Endothelial cell of umbilical vein (primary cell): Measurements from ENCODE around the gene TUBGCP3. TPM values are rescaled to one million over a fixed set of nuclear protein-coding genes. Genes with fewer than 3 reads are reported as not detected.

Source experiments
- BruUV-seq: library from RNA; stranded (reverse); fragments of 400-500 nt; replicated peaks from 2 replicates; lab custom pipeline; 2021; lab: Mats Ljungman, UMichigan
- CTCF ChIA-PET: fragments of 300-600, 350-600 bp; sonication (Branson Sonifier 250); formaldehyde crosslinking; loops from one replicate; lab custom pipeline; 2021; ENCODE audit warnings: antibody characterized with exemption, inconsistent platforms; lab: Charles Lee
- POLR2A ChIA-PET: fragments of 300-600, 350-600 bp; sonication (Branson Sonifier 250); formaldehyde crosslinking; loops from one replicate; lab custom pipeline; 2021; ENCODE audit warnings: antibody characterized with exemption, inconsistent platforms; lab: Charles Lee
- DNase-seq: peaks from one replicate; pipeline ENCODE4 v3.0.0-alpha.2; 2011; ENCODE audit warnings: low read depth, low spot score
- FAIRE-seq: peaks from 2 replicates; lab custom pipeline; 2011; peaks lifted over from hg19 to GRCh38; lab: Jason Lieb, UNC
- H2AFZ ChIP-seq: 2 replicates; pipeline ENCODE4 v1.6.0; 2012; ENCODE audit warnings: low read depth, low read length, control low read depth, inconsistent platforms
- H3K27ac ChIP-seq: 2 replicates; pipeline ENCODE4 v1.5.1; 2011; ENCODE audit warnings: low read depth, mild to moderate bottlenecking, control low read depth, low read length, moderate library complexity; ENCODE audit not compliant: insufficient read depth
- H3K27me3 ChIP-seq, 2 experiments: 2 replicates each; pipeline versions ENCODE4 v1.6.0 to v1.6.1; 2011; ENCODE audit warnings: low read length in 2 of 2, mixed read lengths in 1 of 2; ENCODE audit not compliant: control insufficient read depth in 2 of 2, insufficient read depth in 2 of 2
- H3K36me3 ChIP-seq, 2 experiments: 2 replicates in 1 of 2; 3 replicates in 1 of 2; pipeline ENCODE4 v1.5.1; 2011; ENCODE audit warnings: low read length in 2 of 2, mild to moderate bottlenecking in 1 of 2, moderate library complexity in 1 of 2; ENCODE audit not compliant: control insufficient read depth in 2 of 2, insufficient read depth in 2 of 2; ENCODE audit errors: extremely low read depth in 1 of 2
- H3K4me1 ChIP-seq: 3 replicates; pipeline ENCODE4 v1.5.1; 2011; ENCODE audit warnings: mild to moderate bottlenecking, low read length; ENCODE audit not compliant: control insufficient read depth, insufficient read depth; ENCODE audit errors: extremely low read depth
- H3K4me2 ChIP-seq: 2 replicates; pipeline ENCODE4 v1.6.1; 2011; ENCODE audit warnings: low read length, control low read depth, mixed read lengths; ENCODE audit not compliant: insufficient read depth
- H3K4me3 ChIP-seq, 3 experiments: fragments of 200-600 bp in 1 of 3; sonication (generic), shearing (Covaris generic) in 1 of 3; replicated peaks in 1 of 3; 2 replicates each; pipeline ENCODE4 v1.5.1; 2011 to 2016; ENCODE audit warnings: control low read depth in 3 of 3, low read length in 3 of 3, mild to moderate bottlenecking in 2 of 3, inconsistent platforms in 1 of 3, low read depth in 1 of 3, moderate library complexity in 1 of 3; ENCODE audit not compliant: insufficient read depth in 1 of 3
- H3K79me2 ChIP-seq: 2 replicates; pipeline ENCODE4 v1.6.0; 2012; ENCODE audit warnings: low read length, inconsistent platforms; ENCODE audit not compliant: control insufficient read depth, insufficient read depth
- H3K9ac ChIP-seq: replicated peaks from 2 replicates; pipeline ENCODE3; 2011; ENCODE audit warnings: low read length, control low read depth; ENCODE audit not compliant: insufficient read depth; ENCODE audit errors: extremely low read depth
- H3K9me1 ChIP-seq: replicated peaks from 3 replicates; pipeline ENCODE4 v1.6.0; 2011; ENCODE audit warnings: mild to moderate bottlenecking, low read length; ENCODE audit not compliant: control insufficient read depth, insufficient read depth; ENCODE audit errors: extremely low read depth
- H3K9me3 ChIP-seq: replicated peaks from 2 replicates; pipeline ENCODE4 v1.5.1; 2012; ENCODE audit warnings: low read length, inconsistent platforms; ENCODE audit not compliant: control insufficient read depth, insufficient read depth
- H4K20me1 ChIP-seq: replicated peaks from 2 replicates; pipeline ENCODE3; 2011; ENCODE audit warnings: mild to moderate bottlenecking, low read length; ENCODE audit not compliant: control insufficient read depth, insufficient read depth; ENCODE audit errors: extremely low read depth
- EZH2 ChIP-seq: IDR thresholded peaks from 2 replicates; pipeline ENCODE4 v1.6.1; 2012; ENCODE audit warnings: borderline replicate concordance, low read depth, mild to moderate bottlenecking, moderate library complexity, low read length, inconsistent platforms; ENCODE audit not compliant: severe bottlenecking
- FOS ChIP-seq: IDR thresholded peaks from 2 replicates; pipeline ENCODE4 v1.6.1; 2011; ENCODE audit warnings: mild to moderate bottlenecking, low read length, moderate library complexity, borderline replicate concordance; ENCODE audit not compliant: insufficient read depth
- GATA2 ChIP-seq: IDR thresholded peaks from 2 replicates; pipeline ENCODE4 v1.7.0; 2011; ENCODE audit warnings: low read depth, mild to moderate bottlenecking, moderate library complexity, mixed read lengths, low read length; ENCODE audit not compliant: insufficient read length, insufficient read depth
- JUN ChIP-seq: IDR thresholded peaks from 2 replicates; pipeline ENCODE4 v1.6.1; 2011; ENCODE audit warnings: borderline replicate concordance, low read depth; ENCODE audit not compliant: insufficient read length, insufficient read depth
- MAX ChIP-seq: IDR thresholded peaks from 2 replicates; pipeline ENCODE4 v1.6.1; 2011; ENCODE audit not compliant: insufficient read depth, insufficient read length
- MYC ChIP-seq: IDR thresholded peaks from one replicate; pipeline ENCODE4 v1.6.1; 2011; ENCODE audit warnings: mild to moderate bottlenecking, low read depth, low read length
- POLR2A ChIP-seq: IDR thresholded peaks from 2 replicates; pipeline ENCODE4 v1.6.1; 2012; ENCODE audit warnings: low read depth, mild to moderate bottlenecking, control low read depth, low read length
- POLR2AphosphoS5 ChIP-seq: IDR thresholded peaks from 2 replicates; pipeline ENCODE4 v1.6.1; 2012; ENCODE audit warnings: low read depth, mild to moderate bottlenecking, control low read depth, low read length, moderate library complexity; ENCODE audit not compliant: insufficient read depth
- dilution Hi-C: fragments of 300-500 bp; cut with MboI; formaldehyde crosslinking; loops from one replicate; pipeline ENCODE4 v1.15.0; 2019; ENCODE audit warnings: low sequenced_read_pairs; ENCODE audit not compliant: extremely low pct_ligation_motif_present
- intact Hi-C: fragments of 100-400 bp; cut with micrococcal nuclease; formaldehyde crosslinking; loops from one replicate; pipeline ENCODE4 v1.10.0; 2022
- polyA plus RNA-seq, 4 experiments: library from polyadenylated mRNA; depleted of rRNA in 3 of 4; stranded (reverse) in 3 of 4; unstranded in 1 of 4; fragments of >200 nt; gene quantifications; 2 replicates each; pipeline versions ENCODE4 v1.2.1 to v1.2.3, GENCODE V29; 2011 to 2012; ENCODE audit warnings: missing spikeins in 1 of 4
- total RNA-seq: library from RNA; stranded (reverse); gene quantifications from 2 replicates; pipeline ENCODE4 v1.2.3, GENCODE V29; 2021
- TF ChIP-seq, protein P1 (sequence below), 2 donors: IDR thresholded peaks; 1 replicate in 1 of 2; 2 replicates in 1 of 2; pipeline ENCODE4 v1.5.1; 2011; ENCODE audit warnings: low read length in 2 of 2, mild to moderate bottlenecking in 2 of 2, moderate library complexity in 2 of 2, control low read depth in 1 of 2, inconsistent platforms in 1 of 2, low read depth in 1 of 2; ENCODE audit not compliant: insufficient read depth in 1 of 2; ENCODE audit errors: extremely low read depth in 1 of 2

Gene TUBGCP3
- total and polyA plus RNA-seq, 2 donors (not counting 3 experiments of a cell fraction or from before 2014, with no cell fraction given), result 36.4 to 47.7 TPM

DNA sequence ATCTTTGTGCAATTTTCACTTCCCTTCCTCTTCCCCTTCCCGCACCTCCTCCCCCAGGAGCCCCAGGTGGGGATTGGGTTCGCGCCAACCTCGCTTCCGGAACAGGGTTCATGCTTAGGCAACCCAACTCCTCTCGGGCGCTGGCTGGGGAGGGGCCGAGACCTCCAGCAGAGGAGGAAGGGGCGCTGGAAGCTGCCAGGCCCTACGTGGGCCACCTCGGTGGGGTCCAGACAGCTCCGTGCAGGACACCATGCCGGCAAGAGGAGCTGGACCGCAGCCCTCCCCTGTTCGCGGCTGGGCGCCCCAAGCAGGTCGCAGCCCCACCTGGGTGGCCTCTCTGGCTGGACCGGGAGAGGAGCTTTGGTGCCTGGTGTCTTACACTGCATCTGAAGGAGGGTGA, 120.7 kb downstream of the TUBGCP3 start:
- FAIRE-seq, result no peak
- no peaks in the 10 kb centered on the region for H3K79me2 ChIP-seq
- intact Hi-C loops (no loop called here), dilution Hi-C loops (no loop called here)
- H3K9ac ChIP-seq, result no peak overlapping the region
- TF ChIP-seq, protein P1, sequence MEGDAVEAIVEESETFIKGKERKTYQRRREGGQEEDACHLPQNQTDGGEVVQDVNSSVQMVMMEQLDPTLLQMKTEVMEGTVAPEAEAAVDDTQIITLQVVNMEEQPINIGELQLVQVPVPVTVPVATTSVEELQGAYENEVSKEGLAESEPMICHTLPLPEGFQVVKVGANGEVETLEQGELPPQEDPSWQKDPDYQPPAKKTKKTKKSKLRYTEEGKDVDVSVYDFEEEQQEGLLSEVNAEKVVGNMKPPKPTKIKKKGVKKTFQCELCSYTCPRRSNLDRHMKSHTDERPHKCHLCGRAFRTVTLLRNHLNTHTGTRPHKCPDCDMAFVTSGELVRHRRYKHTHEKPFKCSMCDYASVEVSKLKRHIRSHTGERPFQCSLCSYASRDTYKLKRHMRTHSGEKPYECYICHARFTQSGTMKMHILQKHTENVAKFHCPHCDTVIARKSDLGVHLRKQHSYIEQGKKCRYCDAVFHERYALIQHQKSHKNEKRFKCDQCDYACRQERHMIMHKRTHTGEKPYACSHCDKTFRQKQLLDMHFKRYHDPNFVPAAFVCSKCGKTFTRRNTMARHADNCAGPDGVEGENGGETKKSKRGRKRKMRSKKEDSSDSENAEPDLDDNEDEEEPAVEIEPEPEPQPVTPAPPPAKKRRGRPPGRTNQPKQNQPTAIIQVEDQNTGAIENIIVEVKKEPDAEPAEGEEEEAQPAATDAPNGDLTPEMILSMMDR (IDR thresholded peaks at IDR 0.05; ENCODE audit: extremely low read depth in 1 of 2, insufficient read depth in 1 of 2, low read depth in 1 of 2, low read length in 2 of 2), result no peak
- TF ChIP-seq MYC (no peak), JUN (no peak), MAX (no peak), POLR2AphosphoS5 (no peak), EZH2 (no peak), GATA2 (no peak), POLR2A (no peak), FOS (no peak)
- no peak overlapping the region for H2AFZ ChIP-seq
- H3K27me3 ChIP-seq, result no peaks in the 10 kb centered on the region
- H3K27ac ChIP-seq, result no peak overlapping the region
- no peaks in the 10 kb centered on the region for H3K4me1 ChIP-seq
- CTCF ChIA-PET, result no interaction called here
- BruUV-seq, result no TSS peak
- POLR2A ChIA-PET, result no interaction called here
- no peaks in the 10 kb centered on the region for H4K20me1 ChIP-seq
- H3K4me3 ChIP-seq, result no peak overlapping the region
- no peaks in the 10 kb centered on the region for H3K9me1 ChIP-seq
- no peak for DNase-seq
- no peaks in the 10 kb centered on the region for H3K9me3 ChIP-seq
- H3K36me3 ChIP-seq, result no peaks in the 10 kb centered on the region
- H3K4me2 ChIP-seq, result no peak overlapping the region
